HEK293 (cell line): Measurements from ENCODE around the gene NUBP1.

Experiments used
- CTCF ChIA-PET: fragments of 350-600 bp; formaldehyde crosslinking; extraction: SDS; loops from one replicate; lab custom pipeline; 2021; ENCODE audit warnings: antibody characterized with exemption; lab: Yijun Ruan, JAX
- POLR2A ChIA-PET: fragments of 300-600 bp; formaldehyde crosslinking; extraction: SDS; loops from one replicate; lab custom pipeline; 2020; ENCODE audit warnings: antibody characterized with exemption, inconsistent platforms; lab: Yijun Ruan, JAX
- H3K27ac ChIP-seq: fragments of 200-500 bp; sonication (Bioruptor generic); 2 replicates; pipeline ENCODE4 v1.5.1; 2014; ENCODE audit warnings: low read depth, low read length, control low read depth, inconsistent platforms; ENCODE audit errors: extremely low read depth
- H3K36me3 ChIP-seq, 2 experiments: fragments of 200-500 bp in 1 of 2; sonication (Bioruptor generic) in 1 of 2; 1 replicate in 1 of 2; 2 replicates in 1 of 2; pipeline ENCODE4 v1.5.1; 2014 to 2017; ENCODE audit warnings: inconsistent platforms in 2 of 2, low read length in 2 of 2; ENCODE audit not compliant: control insufficient read depth in 2 of 2, insufficient read depth in 1 of 2
- H3K4me1 ChIP-seq: fragments of 200-500 bp; sonication (Bioruptor generic); 2 replicates; pipeline ENCODE4 v1.5.1; 2014; ENCODE audit warnings: mild to moderate bottlenecking, low read length, inconsistent platforms; ENCODE audit not compliant: control insufficient read depth, insufficient read depth
- H3K4me3 ChIP-seq: 2 replicates; pipeline ENCODE4 v1.5.1; 2011; ENCODE audit warnings: low read depth, mild to moderate bottlenecking, control low read depth, low read length, moderate library complexity
- H3K9me3 ChIP-seq: fragments of 200-500 bp; sonication (Bioruptor generic); 2 replicates; pipeline ENCODE4 v1.5.1; 2014; ENCODE audit warnings: low read depth, low read length, inconsistent platforms; ENCODE audit not compliant: control insufficient read depth, insufficient read depth
- GLI4 ChIP-seq: fragments of 450-650 bp; formaldehyde crosslinking; IDR thresholded peaks from 2 replicates; pipeline ENCODE4 v1.5.1; 2016; ENCODE audit warnings: missing biosample characterization, missing genetic modification characterization
- GLIS1 ChIP-seq: fragments of 450-650 bp; formaldehyde crosslinking; IDR thresholded peaks from 2 replicates; pipeline ENCODE4 v1.5.1; 2016; ENCODE audit warnings: missing biosample characterization, missing genetic modification characterization
- MEIS1 ChIP-seq: sonication (generic); formaldehyde crosslinking; IDR thresholded peaks from 2 replicates; pipeline ENCODE4 v1.8.1; 2022; ENCODE audit warnings: missing genetic modification reagents, mild to moderate bottlenecking, borderline replicate concordance
- MYNN ChIP-seq: fragments of 450-650 bp; formaldehyde crosslinking; IDR thresholded peaks from 2 replicates; pipeline ENCODE4 v1.5.1; 2016; ENCODE audit warnings: missing biosample characterization, missing genetic modification characterization, borderline replicate concordance
- ZBTB20 ChIP-seq: fragments of 450-650 bp; formaldehyde crosslinking; IDR thresholded peaks from 2 replicates; pipeline ENCODE4 v1.5.1; 2016; ENCODE audit warnings: missing biosample characterization, missing genetic modification characterization
- ZNF146 ChIP-seq: fragments of 450-650 bp; formaldehyde crosslinking; IDR thresholded peaks from 2 replicates; pipeline ENCODE4 v1.5.1; 2016; ENCODE audit warnings: missing biosample characterization, missing genetic modification characterization
- ZNF169 ChIP-seq: fragments of 450-650 bp; formaldehyde crosslinking; IDR thresholded peaks from 2 replicates; pipeline ENCODE4 v1.5.1; 2016; ENCODE audit warnings: missing biosample characterization, missing genetic modification characterization
- ZNF2 ChIP-seq: fragments of 450-650 bp; formaldehyde crosslinking; IDR thresholded peaks from 2 replicates; pipeline ENCODE4 v1.5.1; 2016; ENCODE audit warnings: missing biosample characterization, missing genetic modification characterization
- ZNF24 ChIP-seq: fragments of 450-650 bp; formaldehyde crosslinking; IDR thresholded peaks from 2 replicates; pipeline ENCODE4 v1.5.1; 2016; ENCODE audit warnings: missing biosample characterization, missing genetic modification characterization
- ZNF274 ChIP-seq, 2 experiments: fragments of 200-500 bp in 1 of 2; fragments of 450-650 bp in 1 of 2; sonication (Bioruptor generic) in 1 of 2; formaldehyde crosslinking in 1 of 2; IDR thresholded peaks; 2 replicates each; pipeline versions ENCODE4 v1.5.1 to v1.6.1; 2014 to 2016; ENCODE audit warnings: borderline replicate concordance in 1 of 2, inconsistent platforms in 1 of 2, low read length in 1 of 2, missing biosample characterization in 1 of 2, missing genetic modification characterization in 1 of 2
- ZNF335 ChIP-seq: fragments of 450-650 bp; formaldehyde crosslinking; conservative IDR thresholded peaks from 2 replicates; pipeline ENCODE4 v1.5.1; 2016; ENCODE audit warnings: missing biosample characterization, missing genetic modification characterization
- ZNF354C ChIP-seq: fragments of 450-650 bp; formaldehyde crosslinking; IDR thresholded peaks from 2 replicates; pipeline ENCODE4 v1.5.1; 2016; ENCODE audit warnings: missing biosample characterization, missing genetic modification characterization, low read depth, borderline replicate concordance
- ZNF391 ChIP-seq: fragments of 450-650 bp; formaldehyde crosslinking; IDR thresholded peaks from 2 replicates; pipeline ENCODE4 v1.5.1; 2016; ENCODE audit warnings: low read depth, missing biosample characterization, missing genetic modification characterization, borderline replicate concordance
- ZNF555 ChIP-seq: fragments of 450-650 bp; formaldehyde crosslinking; conservative IDR thresholded peaks from 2 replicates; pipeline ENCODE4 v1.5.1; 2017; ENCODE audit warnings: missing biosample characterization, mild to moderate bottlenecking, missing genetic modification characterization, inconsistent platforms
- ZNF701 ChIP-seq: fragments of 450-650 bp; formaldehyde crosslinking; IDR thresholded peaks from 2 replicates; pipeline ENCODE4 v1.5.1; 2016; ENCODE audit warnings: missing biosample characterization, missing genetic modification characterization
- ZNF76 ChIP-seq: fragments of 450-650 bp; formaldehyde crosslinking; IDR thresholded peaks from 2 replicates; pipeline ENCODE4; 2016; ENCODE audit warnings: low read depth, missing biosample characterization, missing genetic modification characterization, borderline replicate concordance
- ZNF768 ChIP-seq: fragments of 450-650 bp; formaldehyde crosslinking; IDR thresholded peaks from 2 replicates; pipeline ENCODE4 v1.5.1; 2018; ENCODE audit warnings: missing biosample characterization, mild to moderate bottlenecking, missing genetic modification characterization
- TF ChIP-seq, protein P1 (sequence below): fragments of 450-650 bp; formaldehyde crosslinking; IDR thresholded peaks from 2 replicates; pipeline ENCODE4 v1.5.1; 2016; ENCODE audit warnings: missing biosample characterization, missing genetic modification characterization
- TF ChIP-seq, protein P2 (sequence below): fragments of 450-650 bp; formaldehyde crosslinking; IDR thresholded peaks from 2 replicates; pipeline ENCODE4 v1.5.1; 2016; ENCODE audit warnings: missing biosample characterization, missing genetic modification characterization
- TF ChIP-seq, protein P3 (sequence below): fragments of 450-650 bp; formaldehyde crosslinking; IDR thresholded peaks from 2 replicates; pipeline ENCODE4 v1.5.1; 2016; ENCODE audit warnings: missing biosample characterization, missing genetic modification characterization
- TF ChIP-seq, protein P4 (sequence below): fragments of 450-650 bp; formaldehyde crosslinking; IDR thresholded peaks from 2 replicates; pipeline ENCODE4 v1.5.1; 2017; ENCODE audit warnings: missing biosample characterization, mild to moderate bottlenecking, missing genetic modification characterization, moderate library complexity

The NUBP1 gene

DNA sequence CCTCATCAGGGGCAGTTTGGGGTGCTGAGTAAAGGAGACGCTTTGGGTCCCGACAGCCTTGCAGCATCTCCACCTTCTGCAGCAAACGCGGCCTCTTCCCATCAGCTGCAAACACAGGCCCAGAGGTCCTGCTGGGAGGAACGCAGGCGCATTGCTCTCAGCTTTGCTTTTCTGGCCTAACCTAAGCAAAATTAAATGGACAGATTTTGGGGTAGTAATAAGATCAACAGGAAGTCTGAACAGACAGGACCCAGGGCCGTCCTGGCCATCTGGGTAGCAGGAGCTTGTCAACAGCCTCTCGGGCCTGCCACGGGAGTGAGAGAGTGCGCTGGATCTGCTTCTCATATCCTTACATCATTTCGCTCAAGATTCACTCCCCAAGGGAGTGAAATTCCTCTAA, 7.2 kb downstream of the NUBP1 start (continued):
- TF ChIP-seq, protein P1, sequence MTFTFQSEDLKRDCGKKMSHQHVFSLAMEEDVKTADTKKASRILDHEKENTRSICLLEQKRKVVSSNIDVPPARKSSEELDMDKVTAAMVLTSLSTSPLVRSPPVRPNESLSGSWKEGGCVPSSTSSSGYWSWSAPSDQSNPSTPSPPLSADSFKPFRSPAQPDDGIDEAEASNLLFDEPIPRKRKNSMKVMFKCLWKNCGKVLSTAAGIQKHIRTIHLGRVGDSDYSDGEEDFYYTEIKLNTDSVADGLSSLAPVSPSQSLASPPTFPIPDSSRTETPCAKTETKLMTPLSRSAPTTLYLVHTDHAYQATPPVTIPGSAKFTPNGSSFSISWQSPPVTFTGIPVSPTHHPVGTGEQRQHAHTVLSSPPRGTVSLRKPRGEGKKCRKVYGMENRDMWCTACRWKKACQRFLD (tag by site-specific recombination), result no peak
- TF ChIP-seq ZNF274 (IDR thresholded peaks at IDR 0.05; ENCODE audit: low read length), result no peak
- TF ChIP-seq ZNF274 (tag by site-specific recombination; IDR thresholded peaks at IDR 0.05; ENCODE audit: borderline replicate concordance), result no peak
- TF ChIP-seq ZNF2 (tag by site-specific recombination), result no peak
- no peak for TF ChIP-seq ZNF768
- no peak for TF ChIP-seq GLIS1 (tag by site-specific recombination)
- no peak for TF ChIP-seq MYNN (tag by site-specific recombination)
- TF ChIP-seq ZNF555 (tag by site-specific recombination), result no peak
- no peak for TF ChIP-seq ZNF335 (tag by site-specific recombination)
- no peak for TF ChIP-seq ZNF169 (tag by site-specific recombination)

DNA sequence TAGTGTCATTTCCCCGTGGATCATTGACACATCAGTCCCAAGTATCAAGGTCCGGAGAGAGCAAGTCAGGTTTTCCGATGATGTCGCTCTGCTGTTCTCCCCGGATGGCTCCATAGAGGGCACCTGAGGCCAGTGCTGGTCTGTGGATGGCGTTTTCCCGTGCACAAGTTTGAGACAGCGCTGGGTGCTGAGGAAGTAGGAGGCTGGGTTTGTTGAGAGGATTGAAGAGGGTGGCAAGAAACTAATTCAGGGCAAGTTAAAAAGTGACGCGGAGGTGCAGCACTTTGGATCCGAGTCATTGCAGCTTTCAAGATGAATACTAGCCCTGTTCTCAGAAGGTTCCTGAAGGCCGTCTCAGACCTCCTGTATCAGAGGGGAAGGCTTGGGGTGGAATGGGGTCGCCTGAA, 7.7 kb downstream of the NUBP1 start:
- POLR2A ChIA-PET, result no interaction called here
- H3K36me3 ChIP-seq, result peaks cover 6 to 64% of the 10 kb centered on the region in 2 experiments; a peak in 2 of 3 replicates
- H3K4me3 ChIP-seq, result no peak overlapping the region
- TF ChIP-seq, protein P2, sequence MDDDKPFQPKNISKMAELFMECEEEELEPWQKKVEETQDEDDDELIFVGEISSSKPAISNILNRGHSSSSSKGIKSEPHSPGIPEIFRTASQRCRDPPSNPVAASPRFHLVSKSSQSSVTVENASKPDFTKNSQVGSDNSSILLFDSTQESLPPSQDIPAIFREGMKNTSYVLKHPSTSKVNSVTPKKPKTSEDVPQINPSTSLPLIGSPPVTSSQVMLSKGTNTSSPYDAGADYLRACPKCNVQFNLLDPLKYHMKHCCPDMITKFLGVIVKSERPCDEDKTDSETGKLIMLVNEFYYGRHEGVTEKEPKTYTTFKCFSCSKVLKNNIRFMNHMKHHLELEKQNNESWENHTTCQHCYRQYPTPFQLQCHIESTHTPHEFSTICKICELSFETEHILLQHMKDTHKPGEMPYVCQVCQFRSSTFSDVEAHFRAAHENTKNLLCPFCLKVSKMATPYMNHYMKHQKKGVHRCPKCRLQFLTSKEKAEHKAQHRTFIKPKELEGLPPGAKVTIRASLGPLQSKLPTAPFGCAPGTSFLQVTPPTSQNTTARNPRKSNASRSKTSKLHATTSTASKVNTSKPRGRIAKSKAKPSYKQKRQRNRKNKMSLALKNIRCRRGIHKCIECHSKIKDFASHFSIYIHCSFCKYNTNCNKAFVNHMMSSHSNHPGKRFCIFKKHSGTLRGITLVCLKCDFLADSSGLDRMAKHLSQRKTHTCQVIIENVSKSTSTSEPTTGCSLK, result no peak
- TF ChIP-seq, protein P3, sequence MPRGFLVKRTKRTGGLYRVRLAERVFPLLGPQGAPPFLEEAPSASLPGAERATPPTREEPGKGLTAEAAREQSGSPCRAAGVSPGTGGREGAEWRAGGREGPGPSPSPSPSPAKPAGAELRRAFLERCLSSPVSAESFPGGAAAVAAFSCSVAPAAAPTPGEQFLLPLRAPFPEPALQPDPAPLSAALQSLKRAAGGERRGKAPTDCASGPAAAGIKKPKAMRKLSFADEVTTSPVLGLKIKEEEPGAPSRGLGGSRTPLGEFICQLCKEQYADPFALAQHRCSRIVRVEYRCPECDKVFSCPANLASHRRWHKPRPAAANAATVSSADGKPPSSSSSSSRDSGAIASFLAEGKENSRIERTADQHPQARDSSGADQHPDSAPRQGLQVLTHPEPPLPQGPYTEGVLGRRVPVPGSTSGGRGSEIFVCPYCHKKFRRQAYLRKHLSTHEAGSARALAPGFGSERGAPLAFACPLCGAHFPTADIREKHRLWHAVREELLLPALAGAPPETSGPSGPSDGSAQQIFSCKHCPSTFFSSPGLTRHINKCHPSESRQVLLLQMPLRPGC, result no peak
- no peak for TF ChIP-seq ZNF335 (tag by site-specific recombination)
- TF ChIP-seq ZNF701 (tag by site-specific recombination), result no peak
- TF ChIP-seq ZBTB20 (tag by site-specific recombination), result no peak
- no peak for TF ChIP-seq GLI4
- no peak for TF ChIP-seq ZNF24 (tag by site-specific recombination)
- no peak for TF ChIP-seq ZNF354C
- no peak for TF ChIP-seq ZNF76
- no peak for TF ChIP-seq ZNF146 (tag by site-specific recombination)
- TF ChIP-seq MEIS1, result no peak
- TF ChIP-seq, protein P4, sequence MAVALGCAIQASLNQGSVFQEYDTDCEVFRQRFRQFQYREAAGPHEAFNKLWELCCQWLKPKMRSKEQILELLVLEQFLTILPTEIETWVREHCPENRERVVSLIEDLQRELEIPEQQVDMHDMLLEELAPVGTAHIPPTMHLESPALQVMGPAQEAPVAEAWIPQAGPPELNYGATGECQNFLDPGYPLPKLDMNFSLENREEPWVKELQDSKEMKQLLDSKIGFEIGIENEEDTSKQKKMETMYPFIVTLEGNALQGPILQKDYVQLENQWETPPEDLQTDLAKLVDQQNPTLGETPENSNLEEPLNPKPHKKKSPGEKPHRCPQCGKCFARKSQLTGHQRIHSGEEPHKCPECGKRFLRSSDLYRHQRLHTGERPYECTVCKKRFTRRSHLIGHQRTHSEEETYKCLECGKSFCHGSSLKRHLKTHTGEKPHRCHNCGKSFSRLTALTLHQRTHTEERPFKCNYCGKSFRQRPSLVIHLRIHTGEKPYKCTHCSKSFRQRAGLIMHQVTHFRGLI (tag by site-specific recombination), result no peak
- no peak for TF ChIP-seq ZNF391 (tag by site-specific recombination)
- TF ChIP-seq, all 188 proteins: peak for 0
- H3K4me1 ChIP-seq, result no peaks in the 10 kb centered on the region
- H3K9me3 ChIP-seq, result no peaks in the 10 kb centered on the region
- H3K27ac ChIP-seq, result no peak overlapping the region
- CTCF ChIA-PET, result no interaction called here
